KOPT-K1 (cell line): ENCODE data around the gene GALNT17.

Source experiments
- H3K27ac ChIP-seq: fragments of 200-600 bp; sonication (generic); 2 replicates; pipeline ENCODE4 v1.5.1; 2016; ENCODE audit warnings: antibody characterized with exemption, mild to moderate bottlenecking, low read depth, low read length; ENCODE audit not compliant: poor library complexity, severe bottlenecking
- H3K36me3 ChIP-seq: fragments of 200-600 bp; sonication (generic); 2 replicates; pipeline ENCODE4 v1.5.1; 2017; ENCODE audit warnings: antibody characterized with exemption, mild to moderate bottlenecking, low read length, moderate library complexity; ENCODE audit not compliant: insufficient read depth
- H3K9me3 ChIP-seq: fragments of 200-600 bp; sonication (generic); 2 replicates; pipeline ENCODE4 v1.5.1; 2017; ENCODE audit warnings: antibody characterized with exemption, low read length, mild to moderate bottlenecking; ENCODE audit not compliant: insufficient read depth, poor library complexity, severe bottlenecking

GALNT17 gene

DNA sequence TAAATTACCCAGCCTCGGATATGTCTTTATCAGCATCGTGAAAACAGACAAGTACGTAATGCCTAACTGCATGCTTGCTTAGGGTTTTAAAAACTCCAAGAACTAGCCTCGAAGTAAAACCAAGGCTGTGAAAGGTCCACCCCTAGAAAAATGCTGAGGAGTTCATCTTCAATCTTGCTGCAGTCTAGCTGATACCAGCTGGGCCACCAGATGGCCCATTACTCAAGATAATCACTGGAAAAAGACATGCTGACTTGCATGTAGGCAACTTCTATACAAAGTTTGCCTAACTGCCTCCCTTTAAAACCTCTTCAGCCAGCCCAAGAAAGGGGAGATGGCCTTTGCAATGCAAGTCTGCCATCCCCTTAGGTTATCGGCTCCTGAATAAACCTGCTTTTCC, 614.1 kb downstream of the GALNT17 start:
- H3K27ac ChIP-seq = no peak overlapping the region
- no peaks in the 10 kb centered on the region for H3K36me3 ChIP-seq

GRCh38 chr7:71750290-71750689, 618.3 kb downstream of the GALNT17 start:
- H3K9me3 ChIP-seq = no peaks in the 10 kb centered on the region
- no peaks in the 10 kb centered on the region for H3K36me3 ChIP-seq
- H3K27ac ChIP-seq = no peak overlapping the region

More for the DNA sequence above, 614.1 kb downstream of the GALNT17 start:
- no peaks in the 10 kb centered on the region for H3K9me3 ChIP-seq

- H3K9me3 ChIP-seq = no peaks in the 10 kb centered on the region
- no peak overlapping the region for H3K27ac ChIP-seq
- H3K36me3 ChIP-seq = no peaks in the 10 kb centered on the region
These were observed 620.4 kb downstream of the GALNT17 start for GRCh38 chr7:71752171-71752935.

DNA sequence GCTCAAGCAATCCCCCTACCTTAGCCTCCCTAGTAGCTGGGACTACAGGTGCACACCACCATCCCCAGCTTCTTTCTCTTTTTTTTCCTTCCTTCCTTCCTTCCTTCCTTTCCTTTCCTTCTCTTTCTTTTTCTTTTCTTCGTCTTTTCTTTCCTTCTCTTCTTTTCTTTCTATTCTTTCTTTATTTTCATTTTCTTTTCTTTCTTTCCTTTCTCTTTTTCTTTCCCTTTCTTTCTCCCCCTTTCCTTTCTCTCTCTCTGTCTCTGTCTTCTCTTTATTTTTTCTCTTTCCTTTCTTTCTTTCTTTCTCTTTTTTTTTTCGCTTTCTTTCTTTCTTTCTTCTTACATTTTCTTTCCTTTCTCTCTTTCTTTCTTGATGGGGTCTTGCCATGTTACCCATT, 621.3 kb downstream of the GALNT17 start:
- Histone ChIP-seq H3K27ac (no peak overlapping the region), H3K36me3 (no peaks in the 10 kb centered on the region), H3K9me3 (no peaks in the 10 kb centered on the region)

GRCh38 chr7:71753956-71754664, 622.2 kb downstream of the GALNT17 start:
- no peaks in the 10 kb centered on the region for H3K36me3 ChIP-seq
- H3K9me3 ChIP-seq = no peaks in the 10 kb centered on the region
- no peak overlapping the region for H3K27ac ChIP-seq

DNA sequence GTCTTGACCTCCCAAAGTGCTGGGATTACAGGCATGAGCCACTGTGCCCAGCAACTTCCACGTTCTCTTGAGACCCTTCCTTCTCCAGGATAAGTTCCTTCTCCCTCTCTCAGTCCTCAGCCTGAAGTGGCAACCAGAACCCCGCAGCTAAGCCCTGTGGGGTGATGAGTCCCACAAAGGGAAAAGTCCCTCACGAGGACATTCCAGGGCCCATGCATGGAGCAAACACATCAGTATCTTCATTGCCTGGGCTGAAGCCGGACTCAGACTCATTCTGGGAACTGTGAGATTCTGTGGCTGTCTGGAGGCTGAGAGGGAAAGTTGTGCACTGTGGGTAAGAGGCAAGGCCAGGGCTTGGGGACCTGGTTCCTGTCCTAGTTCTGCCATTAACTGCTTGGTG, 622.9 kb downstream of the GALNT17 start:
- no peaks in the 10 kb centered on the region for H3K9me3 ChIP-seq
- no peak overlapping the region for H3K27ac ChIP-seq
- no peaks in the 10 kb centered on the region for H3K36me3 ChIP-seq

DNA sequence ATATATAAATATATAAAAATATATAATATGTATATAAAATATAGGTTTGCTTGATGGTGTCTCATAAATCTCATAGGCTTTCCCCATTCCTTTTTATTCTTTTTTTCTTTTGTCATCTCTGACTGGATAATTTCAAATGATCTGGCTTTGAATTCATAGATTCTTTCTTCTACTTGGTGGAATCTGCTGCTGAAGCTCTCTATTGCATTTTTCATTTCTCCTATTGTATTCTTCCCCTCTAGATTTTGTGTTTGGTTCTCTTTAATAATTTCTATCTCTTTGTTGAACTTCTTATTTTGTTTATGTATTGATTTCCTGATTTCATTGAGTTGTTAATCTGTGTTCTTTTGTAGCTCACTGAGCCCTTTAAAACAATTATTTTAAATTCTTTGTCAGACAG, 629.4 kb downstream of the GALNT17 start:
- Histone ChIP-seq H3K27ac (no peak overlapping the region), H3K9me3 (peaks cover 8% of the 10 kb centered on the region)

More for the DNA sequence above, 629.4 kb downstream of the GALNT17 start:
- H3K36me3 ChIP-seq = no peaks in the 10 kb centered on the region
